Measurements from ENCODE around the gene TTLL8.

DNA sequence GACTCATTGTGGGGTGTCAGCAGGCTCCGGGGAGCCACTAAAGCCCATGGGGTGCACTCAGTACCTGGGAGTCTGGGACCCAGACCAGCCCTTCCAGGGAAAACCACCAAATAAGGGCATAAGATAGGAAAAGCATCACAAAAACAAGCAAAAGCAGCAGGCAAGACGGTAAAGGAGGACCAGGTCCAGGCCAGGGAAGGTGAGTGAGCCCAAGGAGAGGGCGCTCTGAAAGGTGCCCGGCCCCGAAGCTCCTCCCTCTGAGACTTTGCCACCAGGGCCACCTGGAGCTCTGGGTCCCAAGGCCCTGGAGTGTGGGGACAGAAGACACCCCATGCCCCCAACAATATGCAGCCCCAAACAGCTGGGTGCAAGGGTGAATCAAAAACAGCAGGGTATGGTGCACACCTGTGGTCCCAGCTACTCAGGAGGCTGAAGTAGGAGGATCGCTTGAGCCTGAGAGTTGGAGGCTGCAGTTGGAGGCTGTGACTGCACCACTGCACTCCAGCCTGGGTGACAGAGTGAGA, 40.3 kb downstream of the TTLL8 start:
- TF ChIP-seq, protein P1, sequence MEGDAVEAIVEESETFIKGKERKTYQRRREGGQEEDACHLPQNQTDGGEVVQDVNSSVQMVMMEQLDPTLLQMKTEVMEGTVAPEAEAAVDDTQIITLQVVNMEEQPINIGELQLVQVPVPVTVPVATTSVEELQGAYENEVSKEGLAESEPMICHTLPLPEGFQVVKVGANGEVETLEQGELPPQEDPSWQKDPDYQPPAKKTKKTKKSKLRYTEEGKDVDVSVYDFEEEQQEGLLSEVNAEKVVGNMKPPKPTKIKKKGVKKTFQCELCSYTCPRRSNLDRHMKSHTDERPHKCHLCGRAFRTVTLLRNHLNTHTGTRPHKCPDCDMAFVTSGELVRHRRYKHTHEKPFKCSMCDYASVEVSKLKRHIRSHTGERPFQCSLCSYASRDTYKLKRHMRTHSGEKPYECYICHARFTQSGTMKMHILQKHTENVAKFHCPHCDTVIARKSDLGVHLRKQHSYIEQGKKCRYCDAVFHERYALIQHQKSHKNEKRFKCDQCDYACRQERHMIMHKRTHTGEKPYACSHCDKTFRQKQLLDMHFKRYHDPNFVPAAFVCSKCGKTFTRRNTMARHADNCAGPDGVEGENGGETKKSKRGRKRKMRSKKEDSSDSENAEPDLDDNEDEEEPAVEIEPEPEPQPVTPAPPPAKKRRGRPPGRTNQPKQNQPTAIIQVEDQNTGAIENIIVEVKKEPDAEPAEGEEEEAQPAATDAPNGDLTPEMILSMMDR (IDR thresholded peaks at IDR 0.05; ENCODE audit: low read length) = no peak
- no peak for TF ChIP-seq EZH2 (IDR thresholded peaks at IDR 0.05; ENCODE audit: borderline replicate concordance, low read length)

Data from OCI-LY1 (cell line).